Neural cell (in vitro differentiated cells): ENCODE measurements around the gene WWTR1.

Source experiments
- EZH2 ChIP-seq: fragments of 200-600, 300-800 bp; shearing (Covaris generic), sonication (generic); IDR thresholded peaks from 2 replicates; pipeline ENCODE4 v1.6.1; 2014; ENCODE audit warnings: antibody characterized with exemption, low read length, borderline replicate concordance, mild to moderate bottlenecking; ENCODE audit not compliant: insufficient read depth, poor library complexity, severe bottlenecking
- POLR2AphosphoS5 ChIP-seq: IDR thresholded peaks from 2 replicates; pipeline ENCODE4 v1.6.1; 2012
- SMC3 ChIP-seq: fragments of 450-650 bp; conservative IDR thresholded peaks from 2 replicates; pipeline ENCODE4 v1.6.1; 2014; ENCODE audit warnings: antibody characterized with exemption, mild to moderate bottlenecking, moderate library complexity; ENCODE audit not compliant: poor library complexity
- TF ChIP-seq, protein P1 (sequence below): fragments of 450-650 bp; IDR thresholded peaks from 2 replicates; pipeline ENCODE4 v1.5.1; 2014; ENCODE audit warnings: antibody characterized with exemption, mild to moderate bottlenecking, moderate library complexity; ENCODE audit not compliant: poor library complexity, severe bottlenecking

DNA sequence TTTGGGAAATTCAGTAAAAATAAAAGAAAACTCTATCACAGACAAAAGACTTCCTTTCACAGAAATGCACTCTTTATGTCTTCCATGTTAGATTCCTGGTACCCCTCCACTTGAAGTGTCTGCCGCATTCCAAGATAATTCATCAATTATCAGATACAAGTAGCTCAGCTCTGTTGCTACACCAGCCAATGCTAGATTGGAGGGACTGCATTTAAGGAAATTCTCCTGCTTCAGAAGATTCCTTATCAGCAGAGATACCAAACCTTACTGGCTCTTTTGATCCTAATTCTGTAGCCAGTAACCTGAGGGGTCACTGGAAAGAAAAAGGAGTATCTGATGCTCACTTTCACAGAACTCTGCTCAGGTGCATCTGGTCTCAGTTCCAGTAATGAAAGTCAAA, 119.5 kb downstream of the WWTR1 start:
- TF ChIP-seq, protein P1, sequence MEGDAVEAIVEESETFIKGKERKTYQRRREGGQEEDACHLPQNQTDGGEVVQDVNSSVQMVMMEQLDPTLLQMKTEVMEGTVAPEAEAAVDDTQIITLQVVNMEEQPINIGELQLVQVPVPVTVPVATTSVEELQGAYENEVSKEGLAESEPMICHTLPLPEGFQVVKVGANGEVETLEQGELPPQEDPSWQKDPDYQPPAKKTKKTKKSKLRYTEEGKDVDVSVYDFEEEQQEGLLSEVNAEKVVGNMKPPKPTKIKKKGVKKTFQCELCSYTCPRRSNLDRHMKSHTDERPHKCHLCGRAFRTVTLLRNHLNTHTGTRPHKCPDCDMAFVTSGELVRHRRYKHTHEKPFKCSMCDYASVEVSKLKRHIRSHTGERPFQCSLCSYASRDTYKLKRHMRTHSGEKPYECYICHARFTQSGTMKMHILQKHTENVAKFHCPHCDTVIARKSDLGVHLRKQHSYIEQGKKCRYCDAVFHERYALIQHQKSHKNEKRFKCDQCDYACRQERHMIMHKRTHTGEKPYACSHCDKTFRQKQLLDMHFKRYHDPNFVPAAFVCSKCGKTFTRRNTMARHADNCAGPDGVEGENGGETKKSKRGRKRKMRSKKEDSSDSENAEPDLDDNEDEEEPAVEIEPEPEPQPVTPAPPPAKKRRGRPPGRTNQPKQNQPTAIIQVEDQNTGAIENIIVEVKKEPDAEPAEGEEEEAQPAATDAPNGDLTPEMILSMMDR, result no peak
- TF ChIP-seq SMC3 (no peak), POLR2AphosphoS5 (no peak), EZH2 (no peak)
